HG02973 (cell line): ENCODE results near the gene USP24.

Experiments used
- ATAC-seq: cut with Tn5 transposase; IDR thresholded peaks from one replicate; pipeline ENCODE4 v1.9.1; 2021; ENCODE audit warnings: moderate library complexity; ENCODE audit not compliant: unreplicated experiment

The USP24 gene

GRCh38 chr1:55168353-55168752 lies 46.8 kb downstream of the USP24 start:
- ATAC-seq = no peak

- no peak for ATAC-seq
Observed at GRCh38 chr1:55167224-55167871, 47.8 kb downstream of the USP24 start.

DNA sequence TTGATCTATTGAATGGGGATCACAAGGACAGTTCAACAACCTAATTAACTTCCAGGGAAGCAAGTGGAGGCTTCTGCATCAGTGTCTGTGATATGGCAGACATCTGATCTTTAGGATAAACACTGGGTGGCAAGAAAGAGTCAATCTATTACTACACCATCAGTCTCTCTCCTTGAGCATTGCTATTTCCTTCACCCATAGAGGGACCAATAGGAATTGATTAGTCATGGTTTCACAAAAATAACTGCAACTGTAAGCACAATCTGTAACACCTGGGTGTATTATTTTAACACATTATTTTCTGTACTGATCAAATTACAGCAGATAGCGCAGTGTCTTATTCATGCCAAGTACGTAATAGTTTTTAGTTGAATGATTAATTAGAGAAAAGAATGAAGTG lies 50.3 kb downstream of the USP24 start:
- ATAC-seq = no peak

DNA sequence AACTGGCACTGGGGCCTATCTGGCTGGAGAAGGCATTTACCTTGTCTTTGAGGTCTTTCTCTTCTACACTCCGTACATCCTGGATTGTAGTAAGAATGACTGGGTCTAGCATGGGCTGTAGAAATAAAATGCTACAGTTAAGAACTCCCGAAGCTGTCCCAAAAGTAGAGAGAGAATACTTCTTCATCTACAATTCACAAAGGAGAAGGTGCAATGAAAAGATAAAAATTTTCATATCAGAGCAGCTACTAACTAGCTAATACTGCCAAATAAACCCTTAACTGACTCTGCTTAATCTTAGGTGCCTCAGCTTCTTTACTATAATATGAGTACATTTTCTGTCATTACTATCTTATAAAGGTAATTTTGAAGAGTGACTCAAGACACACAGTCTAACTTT lies 55.6 kb downstream of the USP24 start:
- ATAC-seq = no peak

DNA sequence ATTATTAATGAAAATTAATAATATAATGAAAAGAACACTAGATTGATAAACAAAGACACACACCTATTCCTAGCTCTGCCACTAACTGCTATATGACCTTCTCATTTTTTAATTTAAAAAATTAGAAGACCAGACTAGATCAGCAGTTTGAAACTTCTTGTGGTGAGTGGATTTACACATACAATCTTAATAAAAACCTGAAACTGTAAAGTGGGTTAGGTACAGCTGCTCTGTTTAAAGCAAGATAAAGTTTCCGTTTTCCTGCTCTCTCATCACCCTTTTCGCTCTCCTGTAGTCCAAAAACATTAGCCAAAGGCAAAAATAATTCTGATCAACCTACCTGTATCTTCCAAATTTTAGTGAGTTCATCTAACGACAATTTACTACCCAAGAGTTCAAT lies 58.6 kb downstream of the USP24 start:
- ATAC-seq = no peak

DNA sequence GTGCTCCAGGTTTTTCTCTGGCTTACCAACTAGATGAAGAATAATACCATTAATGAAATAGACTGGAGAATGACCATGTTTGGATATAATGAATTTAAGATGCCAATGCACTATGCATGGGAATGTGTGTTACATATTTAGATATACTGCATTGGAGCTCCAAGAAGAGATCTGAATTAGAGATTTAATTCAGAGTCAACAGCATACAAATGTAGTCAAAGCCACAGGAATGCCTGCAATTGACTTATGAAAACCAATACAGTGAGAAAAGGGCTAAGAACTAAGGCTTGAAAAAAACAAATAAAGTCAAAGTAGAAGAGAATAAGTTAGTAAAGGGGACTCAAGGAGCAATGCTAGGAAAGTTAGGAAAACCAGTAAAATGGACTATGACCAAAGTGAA lies 59.1 kb downstream of the USP24 start:
- ATAC-seq = no peak

DNA sequence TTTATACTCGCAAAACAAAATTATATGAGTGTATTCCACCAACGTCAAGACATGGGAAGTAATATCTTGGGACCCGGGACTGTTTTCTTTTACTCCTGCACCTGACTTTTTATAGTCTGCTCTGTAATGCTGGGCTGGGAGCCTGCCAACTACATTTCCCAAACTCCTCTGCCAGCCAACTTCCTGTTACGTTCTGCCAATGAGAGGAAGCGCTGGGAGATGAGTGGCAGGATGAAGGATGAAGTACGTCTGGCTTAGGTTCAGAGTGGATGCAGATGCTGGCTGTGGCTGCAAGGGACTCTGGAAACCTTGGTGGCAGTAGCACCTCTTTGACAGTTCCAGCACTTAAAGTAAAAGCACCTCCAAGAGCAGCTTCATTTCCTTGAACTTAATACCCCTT lies 59.6 kb downstream of the USP24 start:
- no peak for ATAC-seq

DNA sequence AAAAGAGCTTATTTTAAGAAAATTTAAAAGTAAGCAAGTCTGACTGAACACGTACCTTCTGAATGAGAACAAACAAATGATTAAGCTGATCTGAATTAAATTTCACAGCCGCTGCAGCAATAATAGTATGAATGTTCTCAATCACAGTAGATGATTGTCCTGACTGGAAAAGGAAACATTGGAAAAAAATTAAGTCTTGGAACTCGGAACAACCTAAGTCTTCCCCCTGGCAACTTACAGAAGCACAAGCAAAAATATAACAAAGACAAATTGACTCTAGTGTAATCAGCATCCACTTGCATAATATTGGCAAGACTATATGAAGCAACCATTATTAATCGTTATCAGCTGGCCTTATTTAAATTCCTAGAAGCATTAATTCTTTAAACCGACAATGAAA lies 60.5 kb downstream of the USP24 start:
- no peak for ATAC-seq

- no peak for ATAC-seq
Observed at GRCh38 chr1:55153031-55153430, 62.1 kb downstream of the USP24 start.

DNA sequence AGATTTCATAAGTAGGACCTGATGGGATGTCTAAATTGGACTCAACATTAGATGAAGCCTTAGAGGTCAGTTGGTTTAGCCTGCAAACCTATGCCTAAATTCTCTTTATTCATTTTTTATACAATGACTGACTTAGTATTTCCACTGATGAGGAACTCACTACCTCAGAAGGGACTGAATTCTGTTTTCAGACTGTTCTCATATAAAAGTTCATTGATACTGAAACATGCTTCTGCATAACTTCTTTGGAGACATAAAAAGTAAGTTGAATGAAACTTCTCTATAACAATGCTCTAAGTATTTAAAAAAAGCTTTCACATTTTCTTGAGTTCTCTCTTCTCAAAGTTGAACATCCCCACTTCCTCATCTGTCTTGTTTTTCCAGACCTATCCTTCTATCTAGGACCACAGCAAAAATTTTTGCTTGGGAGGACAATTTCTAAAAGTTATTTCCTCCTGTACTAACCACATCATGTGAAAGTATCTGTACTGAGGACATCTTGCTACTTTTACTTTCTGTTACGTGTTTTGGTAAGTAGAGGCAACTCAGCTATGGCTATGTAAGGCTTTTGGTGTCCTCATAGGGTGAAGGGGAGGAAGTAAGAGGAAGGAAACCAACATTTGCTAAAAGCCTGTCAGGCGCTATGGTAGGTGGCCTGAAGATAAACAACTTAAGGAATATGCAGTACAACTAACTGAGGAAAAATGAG lies 64.1 kb downstream of the USP24 start:
- peak; percentile 73 for ATAC-seq

DNA sequence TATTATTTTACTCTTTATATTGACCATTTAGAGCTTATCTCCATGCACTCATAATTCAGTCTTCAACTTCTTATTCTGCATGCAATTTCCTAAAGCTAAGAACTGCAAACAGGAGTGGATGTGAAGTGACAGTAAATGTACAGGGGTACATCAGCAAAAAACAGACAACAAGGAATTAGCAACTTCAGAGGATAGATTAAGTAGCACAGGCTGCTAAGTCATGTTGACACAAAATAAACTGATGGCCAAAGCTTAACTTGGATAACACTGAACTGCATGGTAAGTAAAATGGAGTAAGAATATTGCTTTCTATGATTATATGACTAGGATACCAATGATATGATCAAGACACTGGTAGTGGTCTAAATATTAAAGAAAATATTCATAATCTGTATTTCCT lies 66.5 kb downstream of the USP24 start:
- no peak for ATAC-seq

GRCh38 chr1:55147524-55147923 lies 67.6 kb downstream of the USP24 start:
- ATAC-seq = no peak

DNA sequence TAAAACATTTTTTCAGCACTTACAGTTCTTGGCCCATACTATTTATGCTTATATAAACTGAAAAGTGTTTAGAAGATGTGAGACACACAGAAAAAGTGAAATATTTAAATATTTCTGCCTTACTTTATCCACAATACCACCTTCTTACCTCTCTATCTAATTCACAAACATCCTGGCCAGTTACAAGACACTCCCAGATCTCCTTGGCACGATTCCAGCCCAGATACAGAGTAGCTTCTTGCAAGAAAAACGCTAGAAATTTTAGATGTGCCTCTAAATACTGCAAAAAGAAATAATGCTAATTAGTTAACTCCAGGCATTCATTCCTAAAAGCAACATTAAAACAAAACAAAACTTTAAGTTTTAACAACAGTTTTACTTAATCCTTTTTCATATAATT lies 68.4 kb downstream of the USP24 start:
- no peak for ATAC-seq

GRCh38 chr1:55144886-55145285 lies 70.3 kb downstream of the USP24 start:
- no peak for ATAC-seq

- ATAC-seq = no peak
Observed at GRCh38 chr1:55143684-55144083, 71.5 kb downstream of the USP24 start.

DNA sequence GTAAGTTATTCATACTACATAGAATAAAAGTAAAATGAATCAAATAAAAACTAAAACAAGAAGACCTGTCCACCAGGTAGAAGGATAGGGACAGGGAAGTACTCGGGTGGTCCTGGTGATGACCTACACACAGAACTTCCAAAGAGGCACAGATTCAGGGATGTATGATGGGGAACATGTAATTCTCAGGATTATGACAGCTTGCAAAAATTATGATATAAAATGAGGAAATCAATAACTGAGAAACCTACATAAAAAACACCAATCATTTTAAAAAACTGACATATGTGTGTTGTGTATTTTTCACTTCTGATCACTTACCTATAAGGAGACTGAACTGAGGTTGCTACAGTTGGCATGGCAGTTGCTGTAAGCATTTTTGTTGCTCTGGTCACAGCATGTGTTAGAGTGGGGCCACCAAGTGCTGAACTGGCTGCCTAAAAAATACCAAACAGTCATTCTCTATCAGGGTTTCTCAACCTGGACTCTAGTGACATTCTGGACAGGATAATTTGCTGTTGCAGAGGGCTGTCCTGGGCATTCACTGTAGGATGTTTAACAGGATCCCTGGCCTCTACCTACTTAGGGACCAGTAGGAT lies 73.8 kb downstream of the USP24 start:
- no peak for ATAC-seq

- peak; percentile 90 for ATAC-seq
Observed at GRCh38 chr1:55140546-55140983, 74.6 kb downstream of the USP24 start.

DNA sequence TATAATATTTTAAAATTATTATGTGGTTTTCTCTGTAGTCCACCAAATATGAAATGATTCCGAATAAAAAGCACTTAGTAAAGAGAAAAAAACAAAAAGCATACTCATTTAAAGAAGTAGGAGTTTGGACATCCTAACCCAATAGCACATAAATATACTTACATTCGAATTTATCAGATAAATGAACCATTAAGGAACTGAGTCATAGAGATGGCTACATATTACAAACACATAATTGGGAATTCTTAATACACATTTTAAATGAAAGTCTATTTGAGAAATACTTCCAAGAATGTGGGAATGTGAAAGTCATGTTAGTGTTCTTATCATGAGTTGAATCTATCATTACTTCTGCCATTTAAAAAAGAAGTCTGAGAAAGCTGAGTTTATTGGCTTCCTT lies 75.0 kb downstream of the USP24 start:
- ATAC-seq = no peak

GRCh38 chr1:55138823-55139222 lies 76.3 kb downstream of the USP24 start:
- no peak for ATAC-seq

DNA sequence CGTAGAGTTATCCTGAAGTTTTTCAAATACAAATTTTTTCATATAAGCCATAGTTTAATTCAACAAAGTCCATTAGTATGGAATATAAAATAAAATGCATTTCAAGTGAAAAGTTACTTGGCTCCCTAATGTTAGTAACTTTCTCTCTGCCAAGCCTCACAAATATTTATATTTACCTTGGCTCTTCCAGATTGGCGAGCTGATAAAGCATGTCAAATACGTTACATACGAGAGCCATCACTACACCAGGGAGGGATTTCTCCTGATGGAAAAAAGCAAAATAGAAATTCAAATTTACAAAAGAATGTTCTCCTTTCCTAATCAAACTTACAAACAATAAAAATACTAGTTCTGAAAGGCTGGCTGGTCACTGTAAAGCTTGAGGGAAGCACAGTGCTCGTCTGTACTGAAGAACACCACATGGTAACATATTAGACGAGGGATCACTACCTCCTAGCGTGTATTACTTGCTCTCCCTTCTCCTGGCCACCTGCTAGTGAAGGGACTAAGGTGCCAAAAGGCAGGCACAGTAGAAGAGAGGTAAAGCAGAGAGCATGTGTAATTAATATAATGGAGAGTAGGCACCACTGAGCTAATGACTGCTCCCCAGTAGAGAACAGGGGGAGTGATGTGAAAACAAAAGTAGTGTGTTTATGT lies 80.9 kb downstream of the USP24 start:
- no peak for ATAC-seq

- ATAC-seq = no peak
Observed at GRCh38 chr1:55131801-55132200, 83.4 kb downstream of the USP24 start.

DNA sequence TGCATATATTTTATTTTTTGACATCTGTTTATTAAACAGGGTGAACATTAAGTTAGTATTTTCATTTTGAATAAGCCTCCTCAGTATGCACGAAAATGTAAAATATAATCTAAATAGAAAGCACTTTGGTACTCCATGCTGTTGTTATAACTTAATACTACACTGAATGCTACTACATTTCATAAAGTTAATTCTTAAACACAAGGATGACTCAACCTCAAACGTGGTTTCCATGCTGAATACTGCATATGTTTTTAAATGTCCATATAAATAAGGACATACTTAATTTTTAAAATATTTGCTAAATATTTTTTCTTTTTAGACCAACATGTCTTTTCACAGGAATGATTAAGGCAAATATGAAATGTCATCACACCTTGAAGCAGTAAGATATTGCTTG lies 83.9 kb downstream of the USP24 start:
- ATAC-seq = no peak
